ENCODE results near the gene LCE6A.

- TF ChIP-seq CTCF (IDR thresholded peaks at IDR 0.05; ENCODE audit: low read depth, low read length, poor library complexity, severe bottlenecking) (no peak), EZH2phosphoT487 (IDR thresholded peaks at IDR 0.05; ENCODE audit: borderline replicate concordance, low read length) (no peak)
These were observed 30.8 kb downstream of the LCE6A start for GRCh38 chr1:152873495-152873894.
